Spleen (tissue), 7 donors: ENCODE measurements around the gene CEBPB.

Source experiments
- POLR2AphosphoS5 ChIP-seq, 3 donors: sonication (generic); formaldehyde crosslinking; IDR thresholded peaks; one replicate each; pipeline ENCODE4 v1.5.1; 2017; ENCODE audit warnings: antibody characterized with exemption in 3 of 3
- TF ChIP-seq, protein P1 (sequence below), 11 experiments: fragments of 200-600 bp in 7 of 11; fragments of 450-650 bp in 4 of 11; sonication (generic) in 4 of 11; IDR thresholded peaks in 8 of 11; conservative IDR thresholded peaks in 3 of 11; 1 replicate in 7 of 11; 2 replicates in 4 of 11; pipeline versions ENCODE4 v1.4.0 to v1.8.0; 2016 to 2021; ENCODE audit warnings: antibody characterized with exemption in 11 of 11, inconsistent platforms in 4 of 11, mild to moderate bottlenecking in 1 of 11
- donor health status: DM: no; HTN: no; CAD: no; lungs with moderate emphysema.
- donor health status: DM: no; HTN: no; CAD: no.
- donor health status: DM: no; HTN: no; CAD: no.

GRCh38 chr20:50224052-50224451, 33.4 kb downstream of the CEBPB start:
- no peak for TF ChIP-seq POLR2AphosphoS5 (IDR thresholded peaks at IDR 0.05)
- TF ChIP-seq, protein P1, sequence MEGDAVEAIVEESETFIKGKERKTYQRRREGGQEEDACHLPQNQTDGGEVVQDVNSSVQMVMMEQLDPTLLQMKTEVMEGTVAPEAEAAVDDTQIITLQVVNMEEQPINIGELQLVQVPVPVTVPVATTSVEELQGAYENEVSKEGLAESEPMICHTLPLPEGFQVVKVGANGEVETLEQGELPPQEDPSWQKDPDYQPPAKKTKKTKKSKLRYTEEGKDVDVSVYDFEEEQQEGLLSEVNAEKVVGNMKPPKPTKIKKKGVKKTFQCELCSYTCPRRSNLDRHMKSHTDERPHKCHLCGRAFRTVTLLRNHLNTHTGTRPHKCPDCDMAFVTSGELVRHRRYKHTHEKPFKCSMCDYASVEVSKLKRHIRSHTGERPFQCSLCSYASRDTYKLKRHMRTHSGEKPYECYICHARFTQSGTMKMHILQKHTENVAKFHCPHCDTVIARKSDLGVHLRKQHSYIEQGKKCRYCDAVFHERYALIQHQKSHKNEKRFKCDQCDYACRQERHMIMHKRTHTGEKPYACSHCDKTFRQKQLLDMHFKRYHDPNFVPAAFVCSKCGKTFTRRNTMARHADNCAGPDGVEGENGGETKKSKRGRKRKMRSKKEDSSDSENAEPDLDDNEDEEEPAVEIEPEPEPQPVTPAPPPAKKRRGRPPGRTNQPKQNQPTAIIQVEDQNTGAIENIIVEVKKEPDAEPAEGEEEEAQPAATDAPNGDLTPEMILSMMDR (IDR thresholded peaks at IDR 0.05 in 8 of 11, conservative IDR thresholded peaks at IDR 0.05 in 3 of 11): no peak
